ENCODE measurements around the gene F7. TPM values are rescaled to one million over a fixed set of nuclear protein-coding genes. Genes with fewer than 3 reads are reported as not detected.

Gene F7
- total RNA-seq, 1 experiment from 2014 or later, result not detected

GRCh38 chr13:113157929-113158747 lies 52.5 kb downstream of the F7 start, which contains the start of gene PROZ:
Gene PROZ (plus strand): TSS chr13:113158648. CDS start chr13:113158661, 13 bp downstream.
- in situ Hi-C loops (cut with HindIII; ENCODE audit: low pct_unique_long_range_greater_than_20kb, low sequenced_read_pairs) (no loop called here), intact Hi-C loops (cut with micrococcal nuclease; ENCODE audit: unreplicated experiment) (no loop called here)
- Histone ChIP-seq H3K36me3 (ENCODE audit: control insufficient read depth, insufficient read depth, low read length) (no peaks in the 10 kb centered on the region), H3K4me1 (ENCODE audit: control insufficient read depth, insufficient read depth, low read length) (no peaks in the 10 kb centered on the region; the same call in 1 of the 2 replicates), H3K27ac (ENCODE audit: low read length) (no peak within 1 kb of the TSS), H3K4me3 (ENCODE audit: low read depth in 2 of 2, low read length in 2 of 2) (no peak within 1 kb of the TSS), H3K9me3 (ENCODE audit: control insufficient read depth, insufficient read depth, low read depth, low read length) (no peaks in the 10 kb centered on the region), H3K27me3 (ENCODE audit: control insufficient read depth, insufficient read depth, low read length) (no peaks in the 10 kb centered on the region)
- POLR2A ChIA-PET, result no interaction called here
- no peak for ATAC-seq
- BruUV-seq (replicated peaks), result no TSS peak
- TF ChIP-seq POLR2AphosphoS5 (IDR thresholded peaks at IDR 0.05; ENCODE audit: low read depth, low read length), result no peak
- TF ChIP-seq TCF7L2 (IDR thresholded peaks at IDR 0.05; ENCODE audit: low read depth, low read length), result no peak
- TF ChIP-seq CTCF (IDR thresholded peaks at IDR 0.05), result no peak
- TF ChIP-seq REST (IDR thresholded peaks at IDR 0.05; ENCODE audit: insufficient read depth in 1 of 2, low read depth in 2 of 2, low read length in 1 of 2), result no peak
- TF ChIP-seq SIN3A (IDR thresholded peaks at IDR 0.05; ENCODE audit: borderline replicate concordance, insufficient read depth, low read depth, low read length), result no peak
- no peak for DNase-seq (ENCODE audit: low read depth, low spot score)
- CTCF ChIA-PET, result interaction anchor here (0.6 kb wide), 1 partner anchor 249 kb away, joined by 3 read pairs; no protein-coding TSS in a partner anchor

GRCh38 chr13:113158946-113159345 lies 53.4 kb downstream of the F7 start:
- in situ Hi-C loops (cut with HindIII; ENCODE audit: low pct_unique_long_range_greater_than_20kb, low sequenced_read_pairs) (no loop called here), intact Hi-C loops (cut with micrococcal nuclease; ENCODE audit: unreplicated experiment) (no loop called here)
- no TSS peak for BruUV-seq (replicated peaks)
- no peak overlapping the region for H3K4me3 ChIP-seq (ENCODE audit: low read depth in 2 of 2, low read length in 2 of 2)
- POLR2A ChIA-PET, result no interaction called here
- CTCF ChIA-PET, result no interaction called here
- TF ChIP-seq POLR2AphosphoS5 (IDR thresholded peaks at IDR 0.05; ENCODE audit: low read depth, low read length), result no peak
- TF ChIP-seq REST (IDR thresholded peaks at IDR 0.05; ENCODE audit: insufficient read depth in 1 of 2, low read depth in 2 of 2, low read length in 1 of 2), result no peak
- no peak for TF ChIP-seq TCF7L2 (IDR thresholded peaks at IDR 0.05; ENCODE audit: low read depth, low read length)
- DNase-seq (ENCODE audit: low read depth, low spot score) (no peak), ATAC-seq (no peak)
- no peaks in the 10 kb centered on the region for H3K9me3 ChIP-seq (ENCODE audit: control insufficient read depth, insufficient read depth, low read depth, low read length)
- no peak overlapping the region for H3K27ac ChIP-seq (ENCODE audit: low read length)
- H3K36me3 ChIP-seq (ENCODE audit: control insufficient read depth, insufficient read depth, low read length), result no peaks in the 10 kb centered on the region
- no peaks in the 10 kb centered on the region; the same call in 1 of the 2 replicates for H3K4me1 ChIP-seq (ENCODE audit: control insufficient read depth, insufficient read depth, low read length)
- H3K27me3 ChIP-seq (ENCODE audit: control insufficient read depth, insufficient read depth, low read length), result no peaks in the 10 kb centered on the region

Measured in Panc1 (cell line).